GM21515 (cell line): ENCODE results near the gene CDK19.
"Not testable (repeated sequence)": the region's sequence is repeated elsewhere in the genome, so short reads cannot be mapped to it uniquely, and the experiment has no call there.

Source experiments
- ATAC-seq: cut with Tn5 transposase; IDR thresholded peaks from one replicate; pipeline ENCODE4 v1.9.1; 2021; ENCODE audit not compliant: unreplicated experiment

The CDK19 gene

GRCh38 chr6:110815411-110816409 lies at the start of gene CDK19:
Gene CDK19 (minus strand): TSS chr6:110815469. CDS start chr6:110815136, 333 bp downstream.
- peak; percentile 74 for ATAC-seq

DNA sequence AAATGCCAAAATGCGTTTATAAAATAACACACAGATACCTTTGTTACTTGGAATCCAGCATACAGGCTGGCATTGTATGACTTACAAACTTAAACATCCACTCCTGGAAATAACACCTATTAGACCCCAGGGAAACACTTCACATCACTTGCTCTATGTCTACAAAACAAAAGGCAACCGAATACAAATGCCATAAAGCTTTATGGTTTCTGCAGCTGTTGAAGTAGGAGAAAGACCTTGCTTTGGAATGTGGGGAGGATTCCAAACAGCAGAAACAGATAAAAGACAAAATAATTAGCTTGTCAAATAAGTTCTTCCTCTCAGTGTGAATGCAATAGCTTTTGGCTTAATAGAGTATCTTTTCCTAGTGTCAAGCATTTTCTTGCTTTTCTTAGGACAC lies 49.6 kb upstream of the CDK19 start:
- no peak for ATAC-seq

DNA sequence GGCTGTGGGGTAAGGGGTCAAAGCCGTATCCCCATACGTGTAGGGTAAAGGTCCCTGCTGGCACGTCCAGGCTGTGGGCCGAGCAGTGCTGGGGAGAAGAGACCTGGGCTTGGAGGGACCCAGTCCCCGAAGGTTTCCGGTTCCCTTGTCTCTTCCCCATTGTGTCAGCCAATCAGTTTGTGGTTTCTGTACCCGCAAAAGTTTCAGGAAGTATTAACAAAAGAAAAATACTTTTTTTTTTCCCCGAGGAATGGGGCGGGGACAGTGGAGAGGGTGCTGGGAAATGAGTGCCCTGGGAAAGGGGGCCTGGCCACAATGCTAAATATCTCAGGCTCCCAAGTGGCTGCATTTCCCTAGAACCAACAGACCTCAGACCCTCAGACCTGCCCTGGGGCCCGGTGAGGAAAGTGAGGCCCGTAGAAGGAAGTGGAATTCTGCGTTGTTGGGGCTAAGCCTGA lies 44.1 kb upstream of the CDK19 start:
- ATAC-seq = no peak

DNA sequence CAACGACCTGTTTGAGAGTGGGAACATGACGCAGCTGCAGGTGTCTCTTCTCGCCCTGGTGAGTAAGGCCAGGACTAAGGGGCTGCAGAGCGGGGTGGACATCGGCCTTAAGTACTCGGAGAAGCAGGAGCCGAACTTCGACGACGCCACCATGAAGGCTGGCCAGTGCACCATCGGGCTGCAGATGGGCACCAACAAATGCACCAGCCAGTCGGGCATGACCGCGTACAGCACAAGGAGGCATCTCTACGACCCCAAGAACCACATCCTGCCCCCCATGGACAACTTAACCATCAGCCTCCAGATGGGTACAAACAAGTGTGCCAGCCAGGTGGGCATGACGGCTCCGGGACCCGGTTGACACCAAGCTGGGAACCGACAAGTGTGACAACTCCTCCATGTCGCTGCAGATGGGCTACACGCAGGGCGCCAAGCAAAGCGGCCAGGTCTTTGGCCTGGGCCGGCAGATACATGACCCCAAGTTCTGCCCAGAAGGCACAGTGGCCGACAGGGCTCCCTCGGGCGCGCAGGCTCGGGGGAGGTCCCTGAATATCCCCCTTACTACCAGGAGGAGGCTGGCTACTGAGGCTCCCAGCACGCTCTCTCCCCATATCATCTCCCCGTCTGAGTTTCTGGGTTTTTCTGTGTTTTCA lies 43.4 kb upstream of the CDK19 start:
- no peak for ATAC-seq

DNA sequence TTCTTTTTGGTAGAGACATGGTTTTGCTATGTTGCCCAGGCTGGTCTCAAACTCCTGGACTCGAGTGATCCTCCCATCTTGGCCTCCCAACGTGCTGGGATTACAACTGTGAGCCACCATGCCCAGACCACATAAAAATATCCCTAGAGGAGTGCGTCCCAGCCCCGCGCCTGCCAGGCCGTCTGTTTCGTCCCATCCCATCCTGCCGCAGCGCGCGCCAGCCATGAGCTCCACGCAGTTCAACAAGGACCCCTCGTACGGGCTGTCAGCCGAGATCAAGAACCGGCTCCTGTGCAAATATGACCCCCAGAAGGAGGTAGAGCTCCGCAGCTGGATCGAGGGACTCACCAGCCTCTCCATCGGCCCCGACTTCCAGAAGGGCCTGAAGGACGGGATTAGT lies 42.7 kb upstream of the CDK19 start:
- no peak for ATAC-seq

DNA sequence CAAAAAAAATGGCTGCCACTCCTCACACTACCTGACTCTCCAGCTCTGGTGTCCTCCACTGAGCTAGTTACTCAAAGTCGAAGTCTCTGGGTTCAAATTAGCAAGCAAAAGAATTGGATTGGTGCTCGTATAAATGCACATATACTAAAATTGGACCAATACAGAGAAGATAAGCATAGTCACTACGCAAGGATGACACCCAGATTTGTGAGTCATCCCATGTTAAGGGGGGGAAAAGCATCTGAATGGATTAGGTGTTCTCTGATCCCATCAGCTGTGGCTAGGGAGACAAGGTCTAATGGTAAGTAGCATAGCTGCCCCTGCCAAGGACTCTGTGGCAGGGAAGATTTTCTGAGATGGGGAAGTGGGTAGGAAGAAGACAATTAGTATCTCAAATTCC lies 41.0 kb upstream of the CDK19 start:
- ATAC-seq = no peak

GRCh38 chr6:110853754-110854477 lies 38.6 kb upstream of the CDK19 start:
- no peak for ATAC-seq

DNA sequence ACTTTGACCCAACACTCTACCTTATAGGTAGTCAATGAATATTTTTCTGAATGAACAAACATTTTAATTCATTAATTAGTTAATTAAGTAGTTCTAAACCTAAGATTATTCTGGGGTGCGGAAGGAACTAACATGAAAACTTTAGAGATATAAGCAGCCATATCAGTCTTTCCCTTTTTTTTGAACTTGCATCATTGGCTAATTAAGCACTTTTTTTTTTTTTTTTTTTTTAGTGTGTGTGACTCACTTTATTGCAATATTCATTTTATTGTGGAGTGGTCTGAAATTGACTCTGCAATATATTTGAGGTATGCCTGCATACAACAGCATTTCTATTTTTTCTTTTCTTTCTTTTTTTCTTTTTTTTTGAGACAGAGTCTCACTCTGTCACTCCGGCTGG lies 37.5 kb upstream of the CDK19 start:
- no peak for ATAC-seq

DNA sequence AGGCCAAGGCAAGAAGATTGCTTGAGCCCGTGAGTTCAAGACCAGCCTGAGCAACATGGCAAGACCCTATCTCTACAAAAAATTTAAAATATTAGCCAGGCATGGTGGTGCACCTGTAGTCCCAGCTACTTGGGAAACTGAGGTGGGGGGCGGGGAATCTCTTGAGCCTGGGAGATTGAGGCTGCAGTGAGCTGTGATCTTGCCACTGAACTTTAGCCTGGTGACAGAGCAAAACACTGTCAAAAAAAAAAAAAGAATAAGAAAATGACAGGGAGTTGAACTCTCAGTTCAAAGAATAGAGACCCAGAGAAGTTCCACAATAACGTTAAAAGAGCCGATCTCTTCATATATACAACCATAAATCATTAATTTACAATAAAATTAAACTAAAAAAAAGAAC lies 34.5 kb upstream of the CDK19 start:
- no peak for ATAC-seq

DNA sequence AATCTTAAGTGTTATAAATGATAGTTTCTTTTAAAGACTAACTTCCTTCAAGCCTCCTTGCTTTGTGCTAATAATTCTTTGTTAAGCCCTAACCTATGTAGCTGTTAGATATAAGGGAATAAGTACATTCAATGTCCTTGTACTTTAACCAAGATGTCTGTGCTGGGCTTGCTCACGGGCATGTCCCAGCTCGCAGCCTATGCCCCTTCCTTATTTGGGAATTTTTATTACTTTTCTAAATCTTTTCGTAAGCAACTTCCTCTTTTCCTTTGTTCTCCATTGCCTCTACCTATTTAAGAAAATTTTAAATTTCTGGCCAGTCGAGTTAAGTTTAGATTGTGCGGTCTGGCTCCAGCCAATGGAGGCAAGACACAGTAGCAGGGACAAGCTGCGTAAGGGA lies 26.0 kb upstream of the CDK19 start:
- no peak for ATAC-seq

DNA sequence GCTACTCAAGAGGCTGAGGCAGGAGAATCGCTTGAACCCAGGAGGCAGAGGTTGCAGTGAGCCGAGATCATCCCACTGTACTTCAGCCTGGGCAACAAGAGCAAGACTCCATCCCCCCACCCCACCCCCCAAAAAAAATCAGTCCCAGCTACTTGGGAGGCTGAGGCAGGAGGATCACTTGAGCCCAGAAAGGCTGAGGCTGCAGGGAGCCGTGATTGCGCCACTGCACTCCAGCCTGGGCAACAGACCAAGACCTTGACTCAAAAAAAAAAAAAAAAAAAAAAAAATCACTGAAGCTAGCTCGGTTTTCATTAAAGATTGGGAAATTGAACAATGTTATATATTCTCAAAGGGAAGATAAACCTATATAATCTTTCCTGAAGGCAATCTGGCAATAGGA lies 20.5 kb upstream of the CDK19 start:
- not testable (repeated sequence) for ATAC-seq

- ATAC-seq = no peak
Observed at GRCh38 chr6:110833831-110834230, 18.6 kb upstream of the CDK19 start.

GRCh38 chr6:110831405-110831804 lies 16.1 kb upstream of the CDK19 start:
- no peak for ATAC-seq

DNA sequence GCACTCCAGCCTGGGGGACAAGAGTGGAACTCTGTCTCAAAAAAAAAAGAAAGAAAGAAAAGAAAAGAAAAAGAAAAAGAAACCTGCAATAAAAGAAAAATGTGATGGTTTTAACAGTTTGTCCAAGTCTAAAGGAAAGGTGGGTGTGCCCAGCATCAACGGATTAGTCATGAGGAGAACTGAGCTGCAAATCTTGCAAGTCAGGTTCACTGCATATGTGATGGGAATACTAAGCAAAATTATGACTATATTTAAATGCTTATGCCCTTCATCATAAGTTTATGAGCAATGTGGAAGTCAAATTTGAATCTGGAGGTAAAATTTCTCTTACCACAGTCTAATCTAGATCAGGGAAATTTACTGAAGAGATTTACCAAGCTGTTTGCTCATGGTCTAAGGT lies 13.1 kb upstream of the CDK19 start:
- ATAC-seq = no peak

GRCh38 chr6:110826236-110827129 lies 11.2 kb upstream of the CDK19 start:
- no peak for ATAC-seq

- ATAC-seq = no peak
Observed at GRCh38 chr6:110823146-110823545, 7.9 kb upstream of the CDK19 start.

GRCh38 chr6:110822249-110822648 lies 7.0 kb upstream of the CDK19 start:
- no peak for ATAC-seq

DNA sequence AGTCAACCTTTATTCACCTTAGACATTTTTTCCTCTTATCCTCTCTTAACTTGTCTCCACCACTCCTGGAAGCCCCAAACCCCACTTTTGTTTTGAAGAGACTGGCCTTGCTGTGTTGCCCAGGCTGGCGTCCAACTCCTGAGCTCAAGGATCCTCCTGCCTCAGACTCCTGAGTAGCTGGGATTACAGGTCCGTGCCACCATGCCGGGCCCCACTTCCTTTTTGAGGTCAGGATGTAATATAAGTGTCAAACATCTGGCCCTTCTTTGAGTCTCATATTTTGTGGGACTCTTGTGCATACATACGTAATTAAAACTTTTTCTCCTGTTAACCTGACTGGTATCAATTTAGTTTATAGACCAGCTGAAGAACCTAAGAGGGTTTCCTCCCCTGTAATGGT lies 1.4 kb upstream of the CDK19 start:
- no peak for ATAC-seq

DNA sequence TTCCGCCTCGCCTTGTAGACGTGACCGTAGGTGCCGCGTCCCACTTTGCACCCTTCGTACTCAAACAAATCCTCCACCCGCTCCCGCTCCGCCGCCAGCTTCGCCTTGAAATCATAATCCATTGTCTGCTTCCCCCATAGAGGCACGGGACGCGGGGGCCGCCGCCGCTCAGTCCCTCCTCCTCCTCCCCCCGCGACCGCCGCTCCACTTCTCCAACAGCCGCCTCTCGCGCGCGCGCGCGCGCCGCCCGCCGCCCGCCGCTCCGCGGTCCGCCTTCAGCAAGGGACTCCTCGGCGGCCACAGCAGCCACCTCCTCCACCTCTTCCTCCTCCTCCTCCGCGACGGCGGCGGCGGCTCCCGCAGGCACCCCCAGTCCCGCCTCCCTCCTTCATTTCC lies 256 bp downstream of the CDK19 start:
- ATAC-seq = no peak
